SKM-1 (cell line): ENCODE data around the gene CCDC110.
"Not testable (repeated sequence)": the region's sequence is repeated elsewhere in the genome, so short reads cannot be mapped to it uniquely, and the experiment has no call there.

ENCODE experiments used
- DNase-seq: peaks from one replicate; lab custom pipeline; 2025; ENCODE audit not compliant: unreplicated experiment; lab: John Stamatoyannopoulos, UW

The CCDC110 gene

GRCh38 chr4:185471235-185472102 lies at the start of gene CCDC110:
CCDC110 (minus strand) TSS chr4:185471733; CDS start chr4:185471683, 50 bp downstream.
- peak; percentile 79 for DNase-seq

- no peak for DNase-seq
Measured at GRCh38 chr4:185520119-185520518, 48.6 kb upstream of the CCDC110 start.

- no peak for DNase-seq
Measured at GRCh38 chr4:185518494-185518893, 47.0 kb upstream of the CCDC110 start.

- DNase-seq = no peak
Measured at GRCh38 chr4:185518069-185518468, 46.5 kb upstream of the CCDC110 start.

GRCh38 chr4:185515248-185515647 lies 43.7 kb upstream of the CCDC110 start:
- no peak for DNase-seq

- no peak for DNase-seq
Measured at GRCh38 chr4:185514182-185514697, 42.7 kb upstream of the CCDC110 start.

- DNase-seq = no peak
Measured at GRCh38 chr4:185513489-185514181, 42.1 kb upstream of the CCDC110 start.

GRCh38 chr4:185512516-185512915 lies 41.0 kb upstream of the CCDC110 start:
- DNase-seq = no peak

GRCh38 chr4:185511243-185511642 lies 39.7 kb upstream of the CCDC110 start:
- DNase-seq = not testable (repeated sequence)

- DNase-seq = no peak
Measured at GRCh38 chr4:185510806-185511205, 39.3 kb upstream of the CCDC110 start.

- no peak for DNase-seq
Measured at GRCh38 chr4:185508181-185508580, 36.6 kb upstream of the CCDC110 start.

GRCh38 chr4:185506422-185506821 lies 34.9 kb upstream of the CCDC110 start:
- no peak for DNase-seq

GRCh38 chr4:185504098-185505047 lies 32.8 kb upstream of the CCDC110 start:
- DNase-seq = no peak

GRCh38 chr4:185502386-185502785 lies 30.9 kb upstream of the CCDC110 start:
- DNase-seq = no peak

- no peak for DNase-seq
Measured at GRCh38 chr4:185500576-185500975, 29.0 kb upstream of the CCDC110 start.

- DNase-seq = no peak
Measured at GRCh38 chr4:185500035-185500434, 28.5 kb upstream of the CCDC110 start.

GRCh38 chr4:185488650-185489049 lies 17.1 kb upstream of the CCDC110 start:
- DNase-seq = no peak

- DNase-seq = no peak
Measured at GRCh38 chr4:185481401-185481800, 9.9 kb upstream of the CCDC110 start.

- DNase-seq = no peak
Measured at GRCh38 chr4:185480016-185480732, 8.6 kb upstream of the CCDC110 start.

GRCh38 chr4:185479507-185479971 lies 8.0 kb upstream of the CCDC110 start:
- DNase-seq = no peak
